HG02798 (cell line): Measurements from ENCODE around the gene RNASEH2B.

Experiments
- ATAC-seq: cut with Tn5 transposase; IDR thresholded peaks from one replicate; pipeline ENCODE4 v1.9.1; 2021; ENCODE audit warnings: mild to moderate bottlenecking; ENCODE audit not compliant: unreplicated experiment, poor library complexity

The RNASEH2B gene

GRCh38 chr13:50901701-50902100 lies 7.9 kb upstream of the RNASEH2B start:
- ATAC-seq, result no peak

DNA sequence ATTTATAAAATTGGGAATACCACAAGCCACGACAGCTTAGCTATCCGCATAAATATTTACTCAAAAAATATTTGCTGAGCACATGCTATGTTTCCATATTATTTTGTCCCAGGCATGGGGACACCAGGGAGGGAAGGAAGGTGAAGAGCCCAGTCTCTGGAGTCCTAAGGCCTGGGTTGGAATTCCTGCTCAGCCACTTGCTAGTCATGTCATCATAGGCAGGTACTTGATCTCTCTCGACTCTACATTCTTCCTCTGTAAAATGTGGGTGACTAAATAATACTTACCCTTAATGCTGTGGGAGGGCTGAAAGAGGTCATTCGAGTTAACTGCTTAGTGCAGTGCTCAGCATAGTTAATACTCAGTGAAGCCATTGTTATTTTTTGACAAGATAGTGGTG lies 4.3 kb upstream of the RNASEH2B start:
- no peak for ATAC-seq

DNA sequence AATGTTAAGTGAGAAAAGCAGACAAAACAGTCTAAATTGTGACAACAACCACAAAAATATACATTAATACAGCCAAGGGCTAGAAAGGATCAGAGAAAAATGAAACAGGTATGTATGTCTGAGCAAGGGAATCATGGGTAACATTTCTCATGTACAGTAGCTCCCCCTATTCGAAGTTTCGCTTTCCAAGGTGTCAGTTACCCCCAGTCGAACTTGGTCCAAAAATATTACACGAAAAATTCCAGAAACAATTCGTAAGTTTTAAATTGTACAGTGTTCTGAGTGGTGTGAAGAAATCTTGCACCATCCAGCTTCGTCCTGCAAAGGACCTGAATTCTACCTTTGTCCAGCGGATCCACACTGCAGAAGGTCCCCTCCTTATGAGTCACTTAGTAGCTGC lies 1.8 kb upstream of the RNASEH2B start:
- ATAC-seq, result no peak

DNA sequence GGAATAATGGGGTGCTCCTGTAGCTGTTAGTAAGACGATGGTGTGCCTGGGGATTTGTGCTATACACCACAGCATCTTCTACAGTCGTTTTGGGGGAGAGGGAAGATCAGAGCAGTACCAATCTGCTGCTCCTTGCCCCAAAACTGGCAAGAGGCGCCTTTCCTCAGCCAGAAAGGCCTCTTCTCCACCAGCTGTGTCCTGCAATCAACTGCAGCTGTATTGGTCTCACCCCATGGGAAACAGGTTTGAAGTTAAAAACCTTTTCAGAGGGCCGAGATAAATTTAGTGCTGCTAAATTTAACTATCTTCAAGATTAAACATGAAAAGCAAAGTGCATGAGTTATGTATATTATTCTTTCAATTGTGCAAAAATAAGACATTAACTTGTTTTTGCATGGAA lies 1.2 kb upstream of the RNASEH2B start:
- ATAC-seq, result no peak

- peak; percentile 0 for ATAC-seq
Observed at GRCh38 chr13:50910485-50910805, 854 bp downstream of the RNASEH2B start.

- ATAC-seq, result no peak
Observed at GRCh38 chr13:50911081-50911631, 1.6 kb downstream of the RNASEH2B start.

DNA sequence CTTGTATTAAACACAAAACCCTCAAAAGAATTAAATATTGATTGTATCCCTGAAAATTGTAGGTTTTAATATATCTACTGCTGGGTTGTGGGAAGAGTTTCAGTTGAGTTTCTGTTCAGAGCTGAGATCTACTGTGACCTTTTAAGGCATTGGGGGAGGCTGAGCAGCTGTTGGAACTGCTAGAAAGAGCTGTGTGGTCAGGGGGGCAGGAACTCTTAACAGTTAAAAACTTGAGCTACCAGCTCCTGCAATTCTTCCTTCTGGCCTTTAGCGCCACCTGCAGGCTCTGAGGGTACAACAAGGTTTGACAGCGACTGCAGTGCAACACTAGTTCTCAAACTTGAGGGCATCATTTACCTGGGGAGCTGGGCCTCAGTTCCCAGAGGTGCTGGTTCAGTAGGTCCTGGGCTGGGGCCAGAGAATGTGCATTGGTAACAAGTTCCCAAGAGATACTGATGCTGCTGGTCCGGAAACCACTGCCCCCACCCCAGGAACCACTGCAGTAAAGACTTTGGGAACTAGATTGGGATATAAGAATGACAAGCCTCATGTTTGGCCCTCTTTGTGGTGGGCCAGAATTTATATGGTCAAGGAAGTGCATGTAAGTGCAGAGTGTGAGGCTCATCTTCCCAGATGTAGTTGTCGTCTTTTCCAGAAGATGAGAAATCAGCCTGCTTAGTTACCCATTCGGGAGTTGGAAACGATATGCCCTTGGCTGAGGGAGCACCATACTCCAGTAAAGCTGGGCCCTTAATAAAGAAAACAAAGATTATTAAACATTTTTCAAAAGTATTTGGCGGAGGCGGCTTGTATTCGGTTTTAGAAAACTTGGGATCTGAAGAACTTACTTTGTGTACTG lies 2.6 kb downstream of the RNASEH2B start:
- ATAC-seq, result peak; percentile 60

GRCh38 chr13:50912851-50913250 lies 3.3 kb downstream of the RNASEH2B start:
- no peak for ATAC-seq

GRCh38 chr13:50914176-50914700 lies 4.6 kb downstream of the RNASEH2B start:
- ATAC-seq, result no peak

- no peak for ATAC-seq
Observed at GRCh38 chr13:50914848-50915247, 5.3 kb downstream of the RNASEH2B start.

DNA sequence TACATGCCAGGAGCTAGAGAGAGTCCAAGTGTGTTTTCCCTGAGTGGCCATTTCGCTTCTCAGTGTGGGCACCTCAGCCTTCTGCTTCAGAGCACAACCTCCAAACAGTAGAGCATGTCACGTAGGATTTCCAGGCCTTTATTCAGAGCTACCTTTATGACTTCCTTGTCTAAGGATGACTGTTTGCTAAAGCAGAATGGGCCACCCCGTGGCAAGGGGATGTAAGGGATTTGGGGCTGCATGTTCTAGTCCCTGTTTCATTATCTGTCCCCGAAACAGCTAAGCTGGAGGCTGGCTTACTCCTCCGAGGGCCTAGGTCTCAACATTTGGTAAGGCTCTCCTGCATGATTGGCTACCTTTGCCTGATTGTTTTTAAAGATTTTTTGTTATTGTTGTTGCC lies 6.0 kb downstream of the RNASEH2B start:
- ATAC-seq, result no peak

DNA sequence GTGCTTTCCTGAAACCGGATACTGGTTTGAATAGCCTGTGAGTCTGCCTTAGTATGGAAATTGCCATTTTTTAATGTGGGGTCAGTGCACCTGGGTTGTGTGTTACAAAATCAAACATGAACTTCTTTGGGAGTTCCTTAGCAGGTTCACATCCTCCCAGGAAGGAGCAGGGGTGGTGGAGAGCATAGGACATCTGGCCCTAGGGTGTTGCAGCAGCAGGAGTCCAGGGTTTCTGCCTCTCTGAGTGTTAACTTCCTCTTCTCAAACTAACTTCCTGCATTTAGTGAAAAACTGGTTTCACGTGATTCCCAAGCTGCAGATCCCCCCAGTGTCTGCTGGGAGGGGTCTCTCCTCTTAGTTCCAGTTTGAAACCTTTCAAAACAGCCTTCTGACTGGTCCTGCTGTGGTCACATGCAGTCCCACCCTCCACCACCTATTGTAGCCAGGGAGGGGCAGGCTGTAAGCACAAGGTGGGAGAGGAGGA lies 7.2 kb downstream of the RNASEH2B start:
- ATAC-seq, result no peak

GRCh38 chr13:50917572-50917971 lies 8.0 kb downstream of the RNASEH2B start:
- no peak for ATAC-seq

DNA sequence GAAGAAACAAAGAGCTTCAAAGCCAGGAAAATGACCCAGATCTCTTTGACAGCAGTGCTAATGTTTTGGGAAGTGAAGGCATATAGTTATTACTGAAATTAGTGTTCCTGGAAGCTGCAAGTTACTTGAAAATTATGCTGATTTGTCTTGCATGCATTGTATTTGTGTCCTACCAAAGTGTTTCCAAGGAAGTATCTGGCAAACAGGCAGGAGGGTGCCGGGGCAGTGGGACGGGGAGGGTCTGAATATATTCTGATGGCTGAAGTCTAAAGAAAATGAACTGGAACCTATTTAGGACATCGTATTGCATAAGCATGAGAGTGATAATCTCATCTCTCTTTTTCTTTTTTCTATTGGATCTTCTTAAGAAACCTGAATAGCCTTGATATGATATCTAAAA lies 9.0 kb downstream of the RNASEH2B start:
- ATAC-seq, result no peak

DNA sequence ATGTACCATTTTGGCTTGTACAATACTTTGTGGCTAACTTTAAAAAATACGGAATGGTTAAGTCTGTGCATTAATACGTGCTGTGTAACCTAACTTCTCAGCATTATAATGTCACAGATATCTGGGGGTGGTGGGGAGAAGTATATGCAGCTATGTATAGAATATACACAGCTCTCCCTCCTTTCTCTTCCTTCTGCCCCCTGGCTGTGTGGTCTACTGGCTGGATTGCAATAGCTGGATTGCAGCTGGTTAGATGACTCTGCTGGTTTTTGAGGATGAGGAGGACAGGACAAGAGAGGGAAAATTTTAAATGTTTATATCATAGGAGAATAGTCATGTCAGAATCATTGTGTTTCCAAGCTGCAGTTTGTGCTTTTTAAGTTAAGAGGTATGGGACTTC lies 9.7 kb downstream of the RNASEH2B start:
- no peak for ATAC-seq

- ATAC-seq, result no peak
Observed at GRCh38 chr13:50921706-50922105, 12.1 kb downstream of the RNASEH2B start.

DNA sequence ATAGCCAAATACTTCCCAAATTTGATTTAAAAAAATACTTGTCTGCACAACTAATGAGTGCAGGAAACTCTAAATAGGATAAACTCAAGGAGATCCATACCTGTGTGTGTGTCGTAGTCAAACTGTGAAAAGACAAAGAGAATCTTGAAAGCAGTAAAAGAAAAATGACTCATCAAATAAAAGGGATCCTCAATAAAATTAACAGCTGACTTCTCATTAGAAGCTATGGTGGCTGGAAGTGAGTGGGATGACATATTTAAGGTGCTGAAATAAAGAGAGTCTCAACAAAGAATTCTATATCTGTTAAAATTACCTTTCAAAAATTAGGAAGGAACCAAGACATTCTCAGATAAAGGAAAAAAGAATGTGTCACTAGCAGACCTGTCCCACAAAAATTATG lies 13.7 kb downstream of the RNASEH2B start:
- no peak for ATAC-seq

DNA sequence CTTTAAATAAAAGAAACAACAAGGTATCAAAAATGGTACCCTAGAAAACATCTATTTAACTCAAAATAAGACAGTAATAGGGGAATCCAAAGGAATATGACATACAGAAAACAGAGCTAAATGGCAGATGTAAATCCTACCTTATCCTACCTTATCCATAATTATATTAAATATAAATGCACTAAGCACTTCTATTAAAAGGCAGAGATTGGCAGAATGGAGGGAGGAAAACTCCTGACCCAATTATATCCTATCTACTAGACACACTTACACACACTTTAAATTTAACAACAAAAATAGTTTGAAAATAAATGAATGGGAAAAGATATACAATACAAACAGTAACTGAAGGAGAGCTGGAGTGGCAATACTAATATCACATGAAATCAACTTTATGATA lies 14.4 kb downstream of the RNASEH2B start:
- no peak for ATAC-seq

GRCh38 chr13:50927701-50928100 lies 18.1 kb downstream of the RNASEH2B start:
- ATAC-seq, result no peak

- ATAC-seq, result no peak
Observed at GRCh38 chr13:50928102-50928501, 18.5 kb downstream of the RNASEH2B start.

DNA sequence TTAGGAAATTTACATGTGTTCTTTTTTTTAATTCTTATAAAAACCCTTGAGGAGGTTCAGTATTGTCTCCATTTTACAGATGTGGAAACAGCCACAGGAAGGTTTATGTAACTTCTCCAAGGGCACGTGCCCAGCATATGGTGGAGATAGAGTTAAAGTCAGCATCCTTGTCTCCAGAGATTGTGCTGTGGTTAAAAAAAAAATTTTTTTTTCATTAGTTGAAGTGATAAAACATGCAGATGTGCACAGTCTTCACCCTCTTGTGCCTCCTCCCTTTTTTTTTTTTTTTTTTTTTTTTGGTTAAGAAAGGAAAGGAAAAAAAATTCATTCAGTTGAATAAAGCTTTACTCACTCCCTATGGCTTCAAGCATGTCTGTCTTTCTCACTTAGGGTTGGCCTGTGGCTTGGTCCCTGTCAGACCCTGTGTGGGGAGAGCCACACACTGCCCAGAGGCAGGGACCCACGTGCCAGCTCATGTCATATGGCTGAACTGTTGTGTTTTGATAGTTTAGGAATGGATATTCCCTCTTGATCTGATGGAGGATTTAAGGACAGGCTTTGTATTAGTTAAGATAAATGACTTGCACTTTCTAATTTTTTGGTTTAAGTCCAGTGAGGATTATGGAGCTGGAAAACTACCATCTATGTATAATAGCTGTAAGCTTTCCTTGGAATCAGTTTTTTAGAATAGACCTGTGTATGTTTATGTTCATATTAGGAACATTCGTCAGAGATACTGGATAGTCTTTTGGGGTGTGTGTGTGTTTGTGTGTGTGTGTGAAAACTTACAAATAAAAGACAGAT lies 19.3 kb downstream of the RNASEH2B start:
- ATAC-seq, result no peak
